Fibroblast of pulmonary artery (primary cell): ENCODE measurements around the gene TRIO.

Experiments
- DNase-seq: peaks from one replicate; pipeline ENCODE4 v3.0.0-alpha.2; 2010; ENCODE audit warnings: low read depth
- H3K4me3 ChIP-seq: replicated peaks from 2 replicates; pipeline ENCODE4 v1.5.1; 2011; ENCODE audit warnings: low read depth, mild to moderate bottlenecking, control low read depth, low read length, moderate library complexity
- CTCF ChIP-seq: IDR thresholded peaks from 2 replicates; pipeline ENCODE4 v1.5.1; 2011; ENCODE audit warnings: mild to moderate bottlenecking, control low read depth, low read length, inconsistent platforms; ENCODE audit errors: missing control alignments

The TRIO gene

DNA sequence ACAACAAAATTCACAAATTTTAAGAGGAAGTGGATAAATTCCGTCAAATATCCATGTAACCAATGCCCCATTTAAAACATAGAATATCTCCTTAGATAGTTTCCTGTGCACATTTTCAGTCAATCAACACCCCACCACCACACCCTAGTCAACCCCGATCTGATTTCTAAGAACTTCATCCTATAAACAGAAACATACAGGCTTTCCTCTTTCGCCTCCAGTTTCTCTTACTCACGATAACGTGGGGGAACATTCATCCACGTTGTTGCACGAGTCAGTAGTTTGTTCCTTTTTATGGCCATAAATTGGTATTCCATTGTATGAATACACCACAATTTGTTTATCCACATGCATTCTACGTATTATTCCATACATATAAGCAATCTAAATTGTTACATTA, 35.6 kb upstream of the TRIO start:
- DNase-seq, result no peak
- no peak for TF ChIP-seq CTCF

DNA sequence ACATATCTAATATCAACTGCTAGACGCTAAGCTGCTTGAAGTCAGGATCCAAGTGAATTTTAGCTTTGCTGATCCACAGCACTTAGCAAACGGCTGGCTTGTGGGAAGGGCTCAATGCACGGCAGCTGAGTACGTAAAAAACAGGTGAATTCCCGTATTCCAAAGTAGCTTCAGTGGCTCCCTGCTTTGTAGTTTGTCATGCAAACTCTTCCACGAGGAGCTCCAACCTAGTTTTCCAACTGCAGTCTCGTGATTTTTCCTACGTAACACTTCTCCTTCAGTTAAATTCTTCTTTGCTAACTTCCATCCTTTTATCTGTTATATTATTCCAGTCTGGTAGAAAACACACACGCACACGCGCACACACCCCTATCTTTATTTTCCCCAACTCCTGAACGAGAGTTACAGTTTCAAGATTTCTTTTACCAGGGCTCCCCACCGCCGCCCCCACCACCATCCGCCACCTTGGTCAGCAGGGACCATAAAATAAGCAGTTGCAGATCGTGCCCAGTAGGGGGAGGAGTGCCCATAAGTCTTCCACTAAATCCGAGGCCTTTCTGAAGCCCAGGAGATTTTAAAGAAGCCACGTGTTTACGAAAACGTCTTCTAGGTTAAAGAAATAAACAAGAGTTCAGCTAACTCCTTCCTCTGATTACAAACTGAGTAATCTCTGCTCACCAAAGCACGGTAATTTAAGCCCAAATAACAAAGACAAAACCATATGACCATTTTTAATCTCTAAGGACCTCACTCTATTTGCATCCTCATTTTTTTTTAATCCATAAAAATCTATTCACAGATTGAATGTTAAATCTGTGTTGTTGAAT, 34.8 kb upstream of the TRIO start:
- DNase-seq, result peak; percentile 89
- peak; percentile 76 for TF ChIP-seq CTCF
- H3K4me3 ChIP-seq, result no peak overlapping the region

More for the DNA sequence above, 35.6 kb upstream of the TRIO start:
- H3K4me3 ChIP-seq, result no peak overlapping the region

DNA sequence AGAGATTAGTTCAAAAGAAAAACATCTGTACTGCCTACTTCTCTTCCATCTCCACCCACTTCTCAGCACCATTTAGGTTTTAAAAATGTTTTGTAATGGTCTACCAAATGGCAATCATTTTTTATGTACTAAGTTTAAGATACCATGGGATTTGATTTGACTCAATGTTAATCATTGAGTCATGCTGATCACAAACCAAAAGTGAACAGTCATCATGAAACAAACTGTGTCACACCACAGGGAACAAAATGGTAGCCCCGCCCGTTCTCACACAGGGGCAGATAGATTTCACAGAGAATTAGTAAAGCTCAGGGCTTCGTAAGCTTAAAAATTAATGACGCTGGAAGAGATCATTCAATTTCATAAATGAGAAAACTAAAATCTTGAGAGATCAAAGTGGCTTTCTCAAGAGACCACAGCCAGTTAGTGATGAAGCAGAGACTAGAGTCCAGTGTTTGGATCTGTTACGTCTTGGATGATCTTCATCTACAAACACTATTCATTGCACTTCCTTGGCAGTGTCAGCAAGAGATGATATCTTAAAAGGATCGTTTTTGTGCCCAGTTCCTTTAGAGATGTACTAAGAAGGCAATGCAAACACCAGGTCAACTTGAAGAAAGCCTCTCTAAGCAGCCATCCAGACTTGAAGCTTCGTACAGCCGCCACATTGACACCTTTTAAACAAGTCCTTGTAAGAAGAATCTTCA, 33.9 kb upstream of the TRIO start:
- no peak overlapping the region for H3K4me3 ChIP-seq
- no peak for TF ChIP-seq CTCF
- peak; percentile 10 for DNase-seq

DNA sequence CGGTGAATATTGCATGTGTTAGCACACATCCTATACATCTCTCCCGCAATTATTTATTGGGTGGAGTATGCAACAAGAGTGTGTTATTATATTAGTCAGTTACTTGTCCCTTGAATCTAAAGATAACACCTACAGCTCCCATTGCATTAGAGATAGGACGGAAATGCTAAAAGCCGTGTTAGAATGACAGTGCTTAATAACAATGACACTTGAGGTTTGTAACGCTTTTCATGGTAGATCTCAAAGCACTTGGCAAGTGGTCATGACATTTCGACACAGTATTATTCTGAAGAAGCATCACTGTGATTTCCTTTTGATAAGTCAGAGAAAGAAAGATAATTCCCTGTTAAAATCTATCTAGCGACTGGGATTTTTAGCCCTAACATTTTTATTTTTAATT, 33.4 kb upstream of the TRIO start:
- no peak overlapping the region for H3K4me3 ChIP-seq
- DNase-seq, result peak; percentile 12
- no peak for TF ChIP-seq CTCF

GRCh38 chr5:14110196-14110595, 32.9 kb upstream of the TRIO start:
- no peak for TF ChIP-seq CTCF
- DNase-seq, result peak; percentile 33
- no peak overlapping the region for H3K4me3 ChIP-seq

DNA sequence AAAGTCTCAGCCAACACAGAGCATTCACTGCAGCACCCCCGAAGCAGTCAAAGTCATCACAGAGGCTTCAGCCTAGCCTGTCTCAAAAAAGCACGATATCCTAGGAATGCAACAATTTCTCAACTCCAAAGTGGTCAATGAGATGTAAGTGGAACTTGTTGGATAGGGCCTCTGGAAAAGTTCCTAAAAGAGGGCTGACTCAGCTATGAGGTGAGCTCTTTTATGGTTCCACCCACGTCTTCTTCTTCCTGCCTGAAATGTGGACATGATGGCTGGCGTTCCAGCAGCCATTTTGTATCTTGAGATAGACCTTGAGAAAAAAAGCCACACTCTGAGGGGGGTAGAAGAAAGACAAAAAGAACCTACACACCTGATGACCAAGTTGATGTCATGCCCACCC, 32.5 kb upstream of the TRIO start:
- TF ChIP-seq CTCF, result no peak
- peak; percentile 84 for DNase-seq
- H3K4me3 ChIP-seq, result no peak overlapping the region
